Brain microvascular endothelial cell (primary cell): ENCODE measurements around the gene NECAB2.
A peak's percentile ranks its signal among the peaks of the same experiment; 100 is the strongest.

Experiments used
- DNase-seq: peaks from one replicate; pipeline ENCODE4 v3.0.0-alpha.2; 2020
- H3K27ac ChIP-seq: fragments of 250-450 bp; sonication (Bioruptor Pico); 2 replicates; pipeline ENCODE4 v1.5.1; 2020; ENCODE audit warnings: mild to moderate bottlenecking, moderate library complexity
- H3K27me3 ChIP-seq: fragments of 250-450 bp; sonication (Bioruptor Pico); replicated peaks from 2 replicates; pipeline ENCODE4 v1.5.1; 2020; ENCODE audit warnings: mild to moderate bottlenecking
- H3K36me3 ChIP-seq: fragments of 250-450 bp; sonication (Bioruptor Pico); replicated peaks from 2 replicates; pipeline ENCODE4 v1.5.1; 2020; ENCODE audit warnings: mild to moderate bottlenecking
- H3K4me3 ChIP-seq: 2 replicates; pipeline ENCODE4 v1.5.1; 2011; ENCODE audit warnings: low read depth, mild to moderate bottlenecking, control low read depth, low read length, moderate library complexity
- CTCF ChIP-seq: IDR thresholded peaks from 2 replicates; pipeline ENCODE4 v1.5.1; 2011; ENCODE audit warnings: low read depth, mild to moderate bottlenecking, moderate library complexity, low read length, control low read depth, inconsistent platforms; ENCODE audit errors: missing control alignments
- in situ Hi-C: cut with HindIII; loops from 2 replicates; pipeline ENCODE4 v1.10.0; 2017; ENCODE audit warnings: low sequenced_read_pairs, low pct_ligation_motif_present

The NECAB2 gene

DNA sequence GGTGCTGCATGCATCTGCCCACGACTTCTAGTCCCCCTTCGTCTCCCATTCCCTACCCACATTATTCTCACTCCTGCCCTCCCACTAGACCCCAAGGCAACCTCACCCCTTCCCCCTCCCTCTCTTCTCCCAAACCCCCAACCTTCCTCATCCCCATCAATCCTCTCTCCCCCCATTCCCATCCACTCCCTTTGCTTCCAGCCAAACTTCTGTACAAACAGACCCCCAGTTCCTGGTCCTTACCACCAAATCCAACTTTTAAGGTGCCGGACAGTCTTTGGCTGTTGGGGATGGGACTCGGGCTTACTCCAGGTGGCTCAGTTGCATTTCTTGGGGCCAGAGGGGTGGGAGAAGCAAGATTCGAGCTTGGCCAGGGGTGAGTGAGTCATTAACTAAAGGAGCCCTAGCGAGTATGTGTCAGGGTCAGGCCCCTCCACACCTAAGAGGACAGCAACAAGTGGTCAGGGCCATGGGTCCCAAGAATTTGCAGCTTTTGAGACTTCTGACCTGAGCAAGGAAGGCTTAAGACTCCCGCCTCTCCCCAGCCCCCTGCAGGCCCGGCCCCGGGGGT, 74.3 kb downstream of the NECAB2 start, which contains the start of gene SLC38A8:
Gene SLC38A8, minus strand, starts transcription at position 488 of the 571 bp plus-strand sequence. CDS start 638 bp downstream, outside the sequence.
- no peaks in the 10 kb centered on the region for H3K36me3 ChIP-seq
- peaks cover 29% of the 10 kb centered on the region for H3K27me3 ChIP-seq
- no peak within 1 kb of the TSS for H3K27ac ChIP-seq
- no peak for DNase-seq
- TF ChIP-seq CTCF: no peak
- in situ Hi-C loops: no loop called here
- no peak within 1 kb of the TSS for H3K4me3 ChIP-seq

DNA sequence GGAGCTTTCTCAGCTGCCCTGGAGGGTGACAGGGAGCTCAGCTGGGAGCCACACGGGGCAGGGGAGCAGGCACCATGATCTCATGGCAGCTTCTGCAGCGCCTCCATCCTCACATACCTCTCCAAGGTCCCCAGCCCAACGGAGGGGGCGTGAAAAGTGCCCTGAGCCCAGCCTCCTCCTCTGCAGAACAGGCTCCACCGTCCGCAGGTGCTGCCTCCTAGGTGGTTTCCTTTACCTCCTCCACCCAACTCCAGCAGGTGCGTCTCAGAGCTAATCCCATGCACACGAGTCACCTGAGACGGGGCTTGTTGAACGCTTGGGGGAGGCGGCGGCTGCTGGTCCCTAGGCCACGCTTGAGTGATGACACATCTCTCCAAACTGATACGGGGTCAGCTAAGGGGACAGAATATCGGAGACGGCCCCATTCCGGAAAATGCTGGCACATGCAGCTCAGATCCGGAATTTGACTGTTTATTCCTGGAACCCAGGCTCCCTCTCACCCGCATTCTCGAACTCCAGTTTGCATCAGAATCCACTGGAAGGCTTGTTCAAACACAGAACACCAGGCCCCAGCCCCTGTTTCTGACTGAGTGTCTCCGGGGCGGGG, 74.9 kb downstream of the NECAB2 start:
- no peak overlapping the region for H3K4me3 ChIP-seq
- no peak for TF ChIP-seq CTCF
- peaks cover 29% of the 10 kb centered on the region for H3K27me3 ChIP-seq
- DNase-seq: no peak
- no peak overlapping the region for H3K27ac ChIP-seq
- H3K36me3 ChIP-seq: no peaks in the 10 kb centered on the region
- in situ Hi-C loops: no loop called here

DNA sequence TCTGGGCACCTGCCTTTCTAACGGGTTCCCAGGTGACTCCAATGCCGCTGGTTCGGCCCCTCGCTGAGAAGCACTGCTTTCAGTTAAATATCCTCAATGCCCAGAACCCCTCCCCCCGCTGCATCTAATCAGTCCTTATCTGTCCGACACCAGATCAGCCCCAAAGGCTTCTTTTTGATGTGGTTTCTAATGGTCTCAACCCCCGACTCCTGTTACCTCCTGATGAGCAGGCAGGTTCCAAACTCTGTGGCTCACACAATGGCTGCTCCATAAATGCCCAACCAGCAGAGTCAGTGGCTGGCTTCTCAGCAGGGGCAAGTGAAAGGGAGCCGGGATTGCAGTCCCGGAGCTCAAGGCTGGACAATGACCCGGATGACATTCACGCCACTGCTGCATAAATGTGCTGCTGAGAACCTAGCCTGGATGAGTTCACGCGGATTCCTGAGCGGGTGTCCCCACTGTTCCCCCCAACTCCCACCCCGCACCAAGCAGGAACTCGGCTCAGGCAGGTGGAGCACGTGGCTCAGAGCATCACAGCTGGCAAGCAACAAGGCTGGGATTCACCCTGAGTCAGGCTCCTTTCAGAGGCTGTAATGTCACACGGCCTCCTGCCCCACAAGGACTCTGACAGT, 75.6 kb downstream of the NECAB2 start:
- no peak for DNase-seq

GRCh38 chr16:84044118-84044488, 76.1 kb downstream of the NECAB2 start:
- TF ChIP-seq CTCF: peak; percentile 64

More for the DNA sequence above, 75.6 kb downstream of the NECAB2 start:
- H3K36me3 ChIP-seq: no peaks in the 10 kb centered on the region
- peaks cover 29% of the 10 kb centered on the region for H3K27me3 ChIP-seq
- in situ Hi-C loops: no loop called here
- no peak for TF ChIP-seq CTCF
- no peak overlapping the region for H3K4me3 ChIP-seq
- H3K27ac ChIP-seq: no peak overlapping the region

DNA sequence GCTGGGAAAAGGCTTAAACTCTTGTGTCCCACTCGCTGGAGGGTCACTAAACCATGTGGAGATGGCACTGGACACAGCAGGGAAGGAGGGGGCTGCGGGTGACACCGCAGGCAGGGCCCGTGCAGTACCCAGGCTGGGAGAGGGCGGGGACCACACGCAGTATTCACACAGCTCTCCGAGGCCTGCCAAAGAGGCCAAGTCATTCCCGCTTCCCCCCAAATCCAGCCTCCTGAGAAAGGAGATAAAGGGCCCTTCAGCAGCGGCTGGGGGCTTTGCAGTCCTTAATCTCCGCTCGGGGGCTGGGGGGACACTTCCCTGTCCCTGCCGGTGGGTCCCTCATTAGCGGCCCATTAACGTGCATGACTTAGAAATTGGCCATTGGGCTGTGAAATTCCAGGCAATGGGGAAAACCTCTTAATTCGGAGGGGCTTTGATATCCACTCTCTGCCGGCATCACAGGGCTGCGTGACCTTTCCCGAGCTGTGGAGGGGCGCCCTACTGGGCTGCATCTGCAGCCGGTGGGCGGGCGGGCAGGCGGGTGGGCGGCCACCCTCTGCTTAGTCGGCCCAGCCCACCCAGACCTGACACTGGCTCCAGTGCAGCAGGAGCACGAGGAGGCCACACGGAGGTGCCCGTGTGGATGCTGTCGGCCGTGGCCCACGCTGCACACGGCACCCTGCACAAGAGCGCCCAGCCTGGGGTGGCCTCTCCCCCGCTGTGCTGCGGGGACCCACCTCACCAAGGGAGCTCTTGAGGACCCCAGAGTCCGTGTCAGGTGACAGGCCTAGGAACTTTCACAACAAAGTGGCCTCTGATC, 77.2 kb downstream of the NECAB2 start:
- Histone ChIP-seq H3K36me3 (no peaks in the 10 kb centered on the region), H3K4me3 (no peak overlapping the region), H3K27ac (no peak overlapping the region), H3K27me3 (peaks cover 23% of the 10 kb centered on the region)
- TF ChIP-seq CTCF: no peak
- in situ Hi-C loops: no loop called here
- no peak for DNase-seq

More at GRCh38 chr16:84044118-84044488, 76.1 kb downstream of the NECAB2 start:
- Histone ChIP-seq H3K27ac (no peak overlapping the region), H3K36me3 (no peaks in the 10 kb centered on the region), H3K27me3 (peaks cover 29% of the 10 kb centered on the region), H3K4me3 (no peak overlapping the region)
- no peak for DNase-seq
- in situ Hi-C loops: no loop called here
